Left lung (tissue), 10 donors: Measurements from ENCODE around the gene ERO1B. TPM values are rescaled to one million over a fixed set of nuclear protein-coding genes. Genes with fewer than 3 reads are reported as not detected.
"Not testable (repeated sequence)": the region's sequence is repeated elsewhere in the genome, so short reads cannot be mapped to it uniquely, and the experiment has no call there.

ENCODE experiments used
- ATAC-seq: fragments of 200-7000 bp; cut with Tn5 transposase; one replicate; pipeline ENCODE4 v1.9.1; 2020; ENCODE audit warnings: moderate library complexity
- DNase-seq, 4 donors: peaks; one replicate each; pipeline ENCODE4 v3.0.0-alpha.2; 2013 to 2020
- H3K27ac ChIP-seq, 2 donors: fragments of 200-600 bp; sonication (generic) in 1 of 2; one replicate each; pipeline versions ENCODE4 v1.5.0 to v1.8.0; 2020 to 2021
- H3K27me3 ChIP-seq, 2 donors: fragments of 200-600 bp; sonication (generic) in 1 of 2; one replicate each; pipeline versions ENCODE4 v1.5.0 to v1.8.0; 2020 to 2021
- H3K36me3 ChIP-seq, 2 donors: fragments of 200-600 bp; sonication (generic) in 1 of 2; one replicate each; pipeline versions ENCODE4 v1.5.0 to v1.8.0; 2020 to 2021
- H3K4me1 ChIP-seq, 2 donors: fragments of 200-600 bp; one replicate each; pipeline ENCODE4 v1.8.0; 2021
- H3K4me3 ChIP-seq, 2 donors: fragments of 200-600 bp; sonication (generic) in 1 of 2; one replicate each; pipeline versions ENCODE4 v1.5.0 to v1.8.0; 2020 to 2021; ENCODE audit warnings: mild to moderate bottlenecking in 1 of 2
- H3K9me3 ChIP-seq, 2 donors: fragments of 200-600 bp; sonication (generic) in 1 of 2; one replicate each; pipeline versions ENCODE4 v1.5.0 to v1.8.0; 2020 to 2021
- intact Hi-C, 2 donors: fragments of 100-400 bp; cut with DNase I; formaldehyde crosslinking; loops; one replicate each; pipeline versions ENCODE4 v1.11.2 to v1.14.2; 2022
- polyA plus RNA-seq, 6 donors: library from polyadenylated mRNA; unstranded; fragments of 120-200 nt; gene quantifications; one replicate each; pipeline ENCODE4 v1.2.1, GENCODE V29; 2013; ENCODE audit not compliant: insufficient read length in 6 of 6
- total RNA-seq, 2 donors: library from RNA; stranded (reverse); fragmentation: NEBNext Ultra II Directional; extraction: Animal tissue kit (Norgen Biotek cat#: 25700); gene quantifications; one replicate each; pipeline ENCODE4 v1.2.1, GENCODE V29; 2021
- TF ChIP-seq, protein P1 (sequence below), 2 donors: fragments of 200-600 bp; sonication (generic) in 1 of 2; IDR thresholded peaks; one replicate each; pipeline versions ENCODE4 v1.5.0 to v1.8.0; 2021; ENCODE audit warnings: antibody characterized with exemption in 2 of 2
- donor health status: DM: no; HTN: yes; CAD: no.
- donor health status: DM: no; HTN: no; CAD: no.

ERO1B gene
- total and polyA plus RNA-seq, 8 donors, result 5.8 to 11.1 (median 9.5) TPM

DNA sequence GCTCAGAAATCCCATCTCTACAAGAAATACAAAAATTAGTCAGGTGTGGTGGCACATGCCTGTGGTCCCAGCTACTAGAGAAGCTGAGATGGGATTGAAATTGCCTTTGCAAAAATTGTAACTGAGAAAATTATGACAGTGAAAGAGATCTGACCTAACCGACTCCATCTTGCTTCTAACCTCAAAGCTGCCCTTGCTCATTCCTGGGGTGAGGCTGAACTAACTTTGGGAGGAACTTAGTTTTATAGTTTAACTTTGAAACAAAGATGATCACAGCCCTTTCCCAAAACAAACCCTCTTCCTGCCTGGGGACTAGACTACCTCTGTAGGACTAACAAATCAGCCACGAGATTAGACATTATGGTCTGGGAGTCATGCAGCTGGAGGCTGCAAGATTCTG is 33.8 kb upstream of the ERO1B start:
- Histone ChIP-seq H3K36me3 (no peaks in the 10 kb centered on the region), H3K27ac (no peak overlapping the region), H3K4me3 (no peak overlapping the region), H3K27me3 (no peaks in the 10 kb centered on the region), H3K4me1 (no peaks in the 10 kb centered on the region), H3K9me3 (no peaks in the 10 kb centered on the region)
- ATAC-seq (no peak), DNase-seq (no peak)
- TF ChIP-seq, protein P1, sequence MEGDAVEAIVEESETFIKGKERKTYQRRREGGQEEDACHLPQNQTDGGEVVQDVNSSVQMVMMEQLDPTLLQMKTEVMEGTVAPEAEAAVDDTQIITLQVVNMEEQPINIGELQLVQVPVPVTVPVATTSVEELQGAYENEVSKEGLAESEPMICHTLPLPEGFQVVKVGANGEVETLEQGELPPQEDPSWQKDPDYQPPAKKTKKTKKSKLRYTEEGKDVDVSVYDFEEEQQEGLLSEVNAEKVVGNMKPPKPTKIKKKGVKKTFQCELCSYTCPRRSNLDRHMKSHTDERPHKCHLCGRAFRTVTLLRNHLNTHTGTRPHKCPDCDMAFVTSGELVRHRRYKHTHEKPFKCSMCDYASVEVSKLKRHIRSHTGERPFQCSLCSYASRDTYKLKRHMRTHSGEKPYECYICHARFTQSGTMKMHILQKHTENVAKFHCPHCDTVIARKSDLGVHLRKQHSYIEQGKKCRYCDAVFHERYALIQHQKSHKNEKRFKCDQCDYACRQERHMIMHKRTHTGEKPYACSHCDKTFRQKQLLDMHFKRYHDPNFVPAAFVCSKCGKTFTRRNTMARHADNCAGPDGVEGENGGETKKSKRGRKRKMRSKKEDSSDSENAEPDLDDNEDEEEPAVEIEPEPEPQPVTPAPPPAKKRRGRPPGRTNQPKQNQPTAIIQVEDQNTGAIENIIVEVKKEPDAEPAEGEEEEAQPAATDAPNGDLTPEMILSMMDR (IDR thresholded peaks at IDR 0.05), result no peak
- intact Hi-C loops, result no loop called here

DNA sequence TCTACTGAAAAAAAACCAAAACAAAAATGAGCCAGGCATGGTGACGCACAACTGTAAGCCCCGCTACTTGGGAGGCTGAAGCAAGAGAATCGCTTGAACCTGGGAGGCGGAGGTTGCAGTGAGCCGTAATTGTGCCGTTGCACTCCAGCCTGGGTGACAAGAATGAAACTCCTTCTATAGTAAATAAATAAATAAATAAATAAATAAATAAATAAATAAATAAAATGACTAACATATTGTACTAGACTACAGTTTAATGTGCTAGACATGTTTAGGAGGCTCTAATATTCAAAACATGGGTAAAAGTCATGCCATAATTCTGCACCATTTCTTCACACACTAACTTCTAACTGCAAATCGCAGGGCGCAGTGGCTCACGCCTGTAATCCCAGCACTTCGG is 33.3 kb upstream of the ERO1B start:
- ATAC-seq (no peak), DNase-seq (no peak)
- TF ChIP-seq, protein P1 (IDR thresholded peaks at IDR 0.05), result no peak
- no peaks in the 10 kb centered on the region for H3K9me3 ChIP-seq
- H3K4me1 ChIP-seq, result no peaks in the 10 kb centered on the region
- no peaks in the 10 kb centered on the region for H3K27me3 ChIP-seq
- intact Hi-C loops, result no loop called here
- H3K36me3 ChIP-seq, result no peaks in the 10 kb centered on the region
- no peak overlapping the region for H3K27ac ChIP-seq
- H3K4me3 ChIP-seq, result no peak overlapping the region

DNA sequence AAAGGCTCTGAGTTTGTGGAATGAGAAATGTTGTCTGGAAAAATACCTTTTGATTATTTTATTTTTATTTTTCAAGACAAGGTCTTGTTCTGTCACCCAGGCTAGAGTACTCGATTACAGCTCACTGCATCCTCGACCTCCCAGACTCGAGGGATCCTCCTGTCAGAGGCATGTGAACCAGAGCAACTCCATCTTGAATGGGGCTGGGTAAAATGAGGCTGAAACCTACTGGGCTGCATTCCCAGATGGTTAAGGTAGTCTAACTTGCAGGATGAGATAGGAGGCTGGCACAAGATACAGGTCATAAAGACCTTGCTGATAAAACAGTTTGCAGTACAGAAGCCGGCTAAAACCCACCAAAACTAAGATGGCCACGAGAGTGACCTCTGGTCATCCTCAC is 32.3 kb upstream of the ERO1B start:
- H3K9me3 ChIP-seq, intact Hi-C loops, ATAC-seq: not testable (repeated sequence)

DNA sequence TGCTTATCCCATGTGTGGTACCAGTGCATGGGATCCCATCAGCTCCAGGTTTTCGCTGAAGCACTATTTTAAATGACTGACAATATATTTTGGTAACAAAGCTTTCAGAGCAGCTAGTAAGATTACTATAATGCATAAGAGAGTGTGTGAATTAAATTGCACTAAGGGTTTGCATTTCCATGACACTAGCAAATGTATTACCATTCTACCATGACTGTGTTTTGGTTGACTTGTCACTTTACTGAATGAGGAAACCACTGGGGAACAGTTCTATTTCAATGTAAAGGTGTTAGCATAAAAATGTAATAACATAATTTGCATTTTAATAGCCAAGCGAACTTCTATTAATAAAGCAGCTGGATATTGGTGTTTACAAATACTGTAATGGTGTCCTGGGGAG is 31.7 kb upstream of the ERO1B start:
- no peaks in the 10 kb centered on the region for H3K9me3 ChIP-seq
- H3K27ac ChIP-seq, result no peak overlapping the region
- ATAC-seq (no peak), DNase-seq (no peak)
- no peaks in the 10 kb centered on the region for H3K36me3 ChIP-seq
- intact Hi-C loops, result no loop called here
- no peaks in the 10 kb centered on the region for H3K4me1 ChIP-seq
- no peak overlapping the region for H3K4me3 ChIP-seq
- no peaks in the 10 kb centered on the region for H3K27me3 ChIP-seq
- TF ChIP-seq, protein P1 (IDR thresholded peaks at IDR 0.05), result no peak

More for the DNA sequence above, 32.3 kb upstream of the ERO1B start:
- not testable (repeated sequence) for H3K4me3 ChIP-seq, DNase-seq, H3K27me3 ChIP-seq, H3K36me3 ChIP-seq, H3K27ac ChIP-seq, H3K4me1 ChIP-seq

DNA sequence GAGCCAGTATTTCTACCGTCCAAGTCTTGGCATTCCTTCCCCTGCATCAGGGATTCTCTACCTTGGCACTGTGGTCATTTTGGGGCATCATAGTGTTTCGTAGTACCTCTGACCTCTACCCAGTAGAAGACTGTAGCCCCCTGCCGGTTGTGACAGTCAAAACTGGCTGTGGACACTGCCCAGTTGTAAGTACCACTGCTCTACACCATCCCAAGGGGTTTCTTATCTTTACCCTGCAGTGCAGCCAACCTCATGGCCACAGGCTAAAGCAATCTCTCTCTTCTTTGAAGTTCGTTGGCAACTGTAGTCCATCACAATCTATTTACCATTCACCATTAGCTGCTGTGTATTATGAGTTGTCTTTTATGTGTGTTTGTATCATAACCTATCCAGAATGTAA is 29.3 kb upstream of the ERO1B start:
- H3K4me1 ChIP-seq, result no peaks in the 10 kb centered on the region
- H3K27ac ChIP-seq, result no peak overlapping the region
- ATAC-seq, result no peak
- TF ChIP-seq, protein P1 (IDR thresholded peaks at IDR 0.05), result no peak
- H3K27me3 ChIP-seq, result no peaks in the 10 kb centered on the region
- H3K4me3 ChIP-seq, result no peak overlapping the region
- DNase-seq, result no peak
- H3K9me3 ChIP-seq, result no peaks in the 10 kb centered on the region
- H3K36me3 ChIP-seq, result no peaks in the 10 kb centered on the region
- intact Hi-C loops, result no loop called here

DNA sequence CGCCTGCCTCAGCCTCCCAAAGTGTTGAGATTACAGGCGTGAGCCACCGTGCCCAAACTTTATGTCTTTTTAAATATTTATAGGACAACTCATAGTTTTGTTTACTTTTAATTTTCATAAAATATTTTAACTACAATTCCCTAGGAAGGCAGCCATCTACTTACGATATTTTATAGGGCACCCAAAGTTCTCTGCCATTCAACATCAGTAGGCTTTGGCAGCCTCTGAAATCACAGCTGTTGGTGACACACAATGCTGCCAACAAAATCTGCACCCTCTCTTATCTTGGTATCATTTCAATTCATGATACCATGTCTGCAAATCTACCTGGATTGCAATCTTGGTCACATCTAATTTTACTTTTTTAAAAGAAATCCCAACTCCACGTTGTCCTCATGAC is 27.1 kb upstream of the ERO1B start:
- intact Hi-C loops, result no loop called here
- Histone ChIP-seq H3K4me1 (no peaks in the 10 kb centered on the region), H3K9me3 (no peaks in the 10 kb centered on the region), H3K36me3 (no peaks in the 10 kb centered on the region), H3K27me3 (no peaks in the 10 kb centered on the region), H3K27ac (no peak overlapping the region), H3K4me3 (no peak overlapping the region)
- TF ChIP-seq, protein P1 (IDR thresholded peaks at IDR 0.05), result no peak
- DNase-seq, result no peak
- no peak for ATAC-seq
